Retina (tissue), 1 donor: ENCODE measurements around the gene IPO4.
"Not testable (repeated sequence)": the region's sequence is repeated elsewhere in the genome, so short reads cannot be mapped to it uniquely, and the experiment has no call there.

Source experiments
- DNase-seq: peaks from one replicate; pipeline ENCODE4 v3.0.0-alpha.2; 2016

IPO4 gene, protein sequence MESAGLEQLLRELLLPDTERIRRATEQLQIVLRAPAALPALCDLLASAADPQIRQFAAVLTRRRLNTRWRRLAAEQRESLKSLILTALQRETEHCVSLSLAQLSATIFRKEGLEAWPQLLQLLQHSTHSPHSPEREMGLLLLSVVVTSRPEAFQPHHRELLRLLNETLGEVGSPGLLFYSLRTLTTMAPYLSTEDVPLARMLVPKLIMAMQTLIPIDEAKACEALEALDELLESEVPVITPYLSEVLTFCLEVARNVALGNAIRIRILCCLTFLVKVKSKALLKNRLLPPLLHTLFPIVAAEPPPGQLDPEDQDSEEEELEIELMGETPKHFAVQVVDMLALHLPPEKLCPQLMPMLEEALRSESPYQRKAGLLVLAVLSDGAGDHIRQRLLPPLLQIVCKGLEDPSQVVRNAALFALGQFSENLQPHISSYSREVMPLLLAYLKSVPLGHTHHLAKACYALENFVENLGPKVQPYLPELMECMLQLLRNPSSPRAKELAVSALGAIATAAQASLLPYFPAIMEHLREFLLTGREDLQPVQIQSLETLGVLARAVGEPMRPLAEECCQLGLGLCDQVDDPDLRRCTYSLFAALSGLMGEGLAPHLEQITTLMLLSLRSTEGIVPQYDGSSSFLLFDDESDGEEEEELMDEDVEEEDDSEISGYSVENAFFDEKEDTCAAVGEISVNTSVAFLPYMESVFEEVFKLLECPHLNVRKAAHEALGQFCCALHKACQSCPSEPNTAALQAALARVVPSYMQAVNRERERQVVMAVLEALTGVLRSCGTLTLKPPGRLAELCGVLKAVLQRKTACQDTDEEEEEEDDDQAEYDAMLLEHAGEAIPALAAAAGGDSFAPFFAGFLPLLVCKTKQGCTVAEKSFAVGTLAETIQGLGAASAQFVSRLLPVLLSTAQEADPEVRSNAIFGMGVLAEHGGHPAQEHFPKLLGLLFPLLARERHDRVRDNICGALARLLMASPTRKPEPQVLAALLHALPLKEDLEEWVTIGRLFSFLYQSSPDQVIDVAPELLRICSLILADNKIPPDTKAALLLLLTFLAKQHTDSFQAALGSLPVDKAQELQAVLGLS

GRCh38 chr14:24188251-24189058, at the start of gene IPO4:
Gene IPO4 (minus strand): TSS chr14:24188816. CDS start chr14:24188787, 29 bp downstream.
- peak; percentile 92 for DNase-seq

- no peak for DNase-seq
These were observed 49.5 kb upstream of the IPO4 start for GRCh38 chr14:24238123-24238522.

GRCh38 chr14:24237463-24237955, 48.9 kb upstream of the IPO4 start:
- DNase-seq, result no peak

DNA sequence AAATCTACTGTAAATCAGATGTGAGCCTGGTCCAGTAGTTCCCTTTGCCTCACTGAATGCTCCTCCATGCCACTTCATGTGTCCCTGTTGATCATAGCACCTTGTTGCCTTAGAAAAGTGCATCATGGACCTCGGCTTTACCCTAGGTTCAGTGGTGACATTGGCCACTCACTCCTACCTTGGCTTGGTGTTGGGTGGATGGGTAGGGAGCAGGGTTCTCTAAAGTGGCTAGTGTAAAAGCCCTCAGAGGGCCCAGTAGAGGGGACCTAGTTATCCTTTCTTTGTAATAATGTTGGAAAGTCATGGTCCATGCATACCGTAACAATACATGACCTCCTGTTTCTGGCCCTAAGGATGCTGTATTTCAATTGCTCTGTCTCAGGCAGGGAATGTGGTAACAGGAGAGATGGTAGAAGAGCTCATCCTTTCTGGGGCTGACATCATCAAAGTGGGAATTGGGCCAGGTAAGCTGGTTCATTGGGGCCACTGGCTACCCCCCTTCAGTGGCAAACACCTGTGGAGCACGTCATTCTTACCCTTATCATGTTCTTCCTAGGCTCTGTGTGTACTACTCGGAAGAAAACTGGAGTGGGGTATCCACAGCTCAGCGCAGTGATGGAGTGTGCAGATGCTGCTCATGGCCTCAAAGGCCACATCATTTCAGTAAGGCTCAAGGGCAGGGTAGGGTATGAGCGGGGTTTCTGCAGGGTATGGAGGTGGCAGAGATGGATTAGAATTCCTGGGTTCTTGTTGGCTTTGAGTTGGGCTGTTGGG, 48.3 kb upstream of the IPO4 start:
- no peak for DNase-seq

GRCh38 chr14:24235804-24236688, 47.4 kb upstream of the IPO4 start:
- DNase-seq, result no peak

DNA sequence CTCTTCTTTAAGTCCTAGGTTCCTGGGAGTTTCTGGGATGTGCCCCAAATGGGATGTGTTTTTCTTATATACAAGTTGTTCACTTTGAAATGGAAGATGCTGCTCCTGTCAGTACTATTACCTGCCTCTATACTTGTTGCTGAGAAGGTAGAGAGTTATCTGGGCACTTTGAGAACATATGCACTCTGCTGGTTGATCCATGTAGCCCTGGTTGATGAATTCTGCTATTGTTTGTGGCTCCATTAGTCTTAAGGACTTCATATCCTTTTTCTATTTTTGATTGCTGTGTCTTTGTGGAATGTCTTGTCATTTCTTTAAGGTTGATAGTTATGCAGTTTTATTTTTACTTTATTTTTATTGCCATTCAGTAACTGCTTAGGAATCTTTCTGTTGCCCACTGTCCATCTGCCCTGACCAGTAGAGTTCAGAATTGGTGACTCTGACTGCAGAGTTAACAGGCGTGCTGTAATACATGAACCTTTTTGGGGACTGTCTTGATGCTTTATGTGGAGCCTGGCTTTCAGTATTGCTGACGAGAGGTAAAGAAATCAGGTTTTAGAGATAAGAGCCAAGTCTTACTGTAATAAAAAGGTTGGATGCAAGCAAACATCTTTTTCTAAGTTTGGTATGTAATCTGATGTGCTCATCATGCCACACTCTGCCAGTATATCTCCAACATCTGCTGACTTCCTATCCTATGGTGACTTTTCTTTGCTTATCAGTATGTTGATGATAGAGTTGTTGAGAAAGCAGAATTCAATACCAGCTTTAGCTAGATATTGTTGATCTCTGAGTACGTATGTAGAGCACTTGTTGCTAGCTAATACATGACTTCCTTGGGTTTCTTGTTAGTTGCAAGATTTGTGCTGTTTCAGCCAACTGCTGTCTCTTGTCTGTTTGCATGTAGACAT, 45.7 kb upstream of the IPO4 start:
- DNase-seq, result no peak

DNA sequence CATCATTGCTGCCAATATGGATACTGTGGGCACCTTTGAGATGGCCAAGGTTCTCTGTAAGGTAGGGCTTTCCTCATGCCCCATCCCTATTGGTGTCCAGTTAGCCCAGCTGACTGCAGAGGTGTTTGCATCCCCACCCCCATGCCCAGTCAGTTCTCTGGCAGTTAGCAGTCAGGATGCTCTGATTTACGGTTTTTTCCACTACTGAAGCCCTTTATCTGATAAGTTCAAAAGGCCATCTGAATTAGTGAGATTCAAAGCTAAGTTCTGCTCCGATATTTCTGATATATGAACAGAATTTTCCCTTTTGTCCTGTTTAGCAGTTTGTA, 44.9 kb upstream of the IPO4 start:
- no peak for DNase-seq

- DNase-seq, result no peak
These were observed 44.3 kb upstream of the IPO4 start, which contains the start of gene GMPR2 for GRCh38 chr14:24232645-24233537. Gene GMPR2 (plus strand): TSS chr14:24232929. CDS start chr14:24233254, 325 bp downstream.

DNA sequence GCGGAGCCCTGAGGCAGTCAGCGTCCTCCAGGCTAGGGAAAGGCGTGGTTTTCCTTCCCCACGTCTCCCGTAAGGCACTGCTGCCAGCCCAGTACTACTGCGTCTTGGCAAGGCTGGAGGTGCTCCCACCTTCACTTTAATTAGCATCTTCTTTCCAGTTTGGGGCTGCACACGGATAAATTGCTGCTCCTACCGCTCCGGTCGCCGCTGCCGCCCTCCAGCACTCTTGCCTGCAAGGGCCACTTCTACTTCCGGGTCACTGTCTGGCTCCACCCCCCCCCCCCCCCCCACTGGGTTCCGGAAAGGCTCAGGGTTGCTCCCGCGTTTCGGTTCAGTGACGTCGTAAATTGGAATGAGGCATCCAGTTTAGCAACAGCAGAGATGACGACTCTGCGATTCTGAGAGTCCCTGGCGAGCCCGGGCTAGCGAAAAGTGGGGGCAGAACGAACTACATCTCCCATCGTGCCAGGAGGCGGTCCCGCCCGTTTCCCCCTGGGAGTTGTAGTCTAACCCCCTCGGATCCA, 43.6 kb upstream of the IPO4 start, which contains the start of gene NEDD8:
Gene NEDD8 (minus strand): TSS at position 247 of the 524 bp plus-strand sequence. CDS start 100 bp downstream, at position 147.
- peak; percentile 99 for DNase-seq

- DNase-seq, result no peak
These were observed 42.9 kb upstream of the IPO4 start for GRCh38 chr14:24231263-24232120.

- no peak for DNase-seq
These were observed 40.3 kb upstream of the IPO4 start for GRCh38 chr14:24228902-24229301.

- DNase-seq, result no peak
These were observed 37.9 kb upstream of the IPO4 start for GRCh38 chr14:24226473-24226872.

- no peak for DNase-seq
These were observed 36.0 kb upstream of the IPO4 start for GRCh38 chr14:24224618-24225071.

DNA sequence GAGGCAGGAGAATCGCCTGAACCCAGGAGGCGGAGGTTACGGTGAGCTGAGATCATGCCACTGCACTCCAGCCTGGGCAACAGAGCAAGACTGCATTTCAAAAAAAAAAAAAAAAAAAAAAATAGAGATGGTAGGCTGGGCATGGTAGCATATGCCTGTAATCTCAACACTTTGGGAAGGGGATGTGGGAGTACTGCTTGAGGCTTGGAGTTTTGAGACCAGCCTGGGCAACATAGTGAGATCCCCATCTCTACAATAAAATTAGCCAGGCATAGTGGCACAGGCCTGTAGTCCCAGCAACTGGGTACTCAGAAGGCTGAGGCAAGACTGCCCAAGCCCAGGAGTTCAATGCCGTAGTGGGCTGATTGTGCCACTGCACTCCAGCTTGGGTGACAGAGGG, 34.4 kb upstream of the IPO4 start:
- DNase-seq, result not testable (repeated sequence)

DNA sequence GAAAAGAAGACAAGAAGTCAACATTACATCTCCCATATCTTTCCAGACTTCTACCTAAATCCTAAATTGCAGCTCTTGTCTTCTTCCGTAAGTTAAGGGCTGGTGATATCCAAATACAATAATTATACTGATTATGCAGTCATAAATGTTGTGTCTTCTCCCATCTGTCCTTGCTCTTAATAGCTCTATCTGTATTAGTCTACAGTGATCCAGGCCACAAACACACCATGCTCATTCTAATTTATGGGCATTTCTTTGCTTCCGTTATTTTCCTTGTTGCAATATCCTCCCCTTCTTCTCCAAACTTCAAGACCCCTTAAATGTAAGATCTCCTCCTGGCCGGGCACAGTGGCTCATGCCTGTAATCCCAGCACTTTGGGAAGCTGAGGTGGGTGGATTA, 30.9 kb upstream of the IPO4 start:
- no peak for DNase-seq

DNA sequence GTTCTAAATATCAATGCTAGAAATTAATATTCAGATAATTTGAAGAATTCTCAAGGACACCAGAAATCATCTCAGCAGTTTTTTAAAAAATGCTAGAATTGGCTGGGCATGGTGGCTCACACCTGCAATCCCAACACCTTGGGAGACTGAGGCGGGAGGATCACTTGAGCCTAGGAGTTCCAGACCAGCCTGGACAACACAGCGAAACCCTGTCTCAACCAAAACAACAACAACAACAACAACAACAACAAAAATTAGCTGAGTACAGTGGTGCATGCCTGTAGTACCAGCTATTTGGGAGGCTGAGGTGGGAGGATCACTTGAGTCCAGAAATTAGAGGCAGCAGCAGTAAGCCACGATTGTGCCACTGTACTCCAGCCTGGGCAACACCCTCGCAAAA, 30.5 kb upstream of the IPO4 start:
- no peak for DNase-seq

DNA sequence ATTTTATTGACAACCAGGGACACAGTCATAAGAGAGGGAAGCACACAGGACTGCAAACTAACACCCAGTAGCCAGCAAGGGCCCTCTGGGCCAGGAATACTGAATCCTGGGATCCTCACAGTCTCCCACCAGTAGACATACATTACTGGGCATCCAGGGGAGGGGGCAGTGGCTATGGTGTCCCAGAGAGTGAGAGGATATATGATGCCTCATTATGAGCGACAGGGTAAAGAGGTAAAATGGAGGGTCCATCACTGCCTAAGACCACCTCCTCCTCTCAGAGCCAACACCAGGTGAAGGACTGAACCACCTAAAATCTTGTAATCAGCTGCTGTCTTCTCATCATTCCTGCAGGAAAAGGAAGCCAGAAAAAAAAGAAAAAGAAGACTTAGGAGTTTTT, 28.3 kb upstream of the IPO4 start:
- DNase-seq, result not testable (repeated sequence)
